Small intestine (tissue), 7 donors: ENCODE measurements around the gene ZMYND11. TPM values are rescaled to one million over a fixed set of nuclear protein-coding genes. Genes with fewer than 3 reads are reported as not detected.

Experiments used
- DNase-seq, 2 donors: peaks; one replicate each; pipeline versions ENCODE4 v3.0.0 to v3.0.0-alpha.2; 2013
- FAIRE-seq: peaks from 2 replicates; lab custom pipeline; 2012; peaks lifted over from hg19 to GRCh38; lab: Jason Lieb, UNC
- H3K27ac ChIP-seq, 3 donors: one replicate each; pipeline ENCODE4 v1.5.1; 2013; ENCODE audit warnings: low read length in 2 of 3, mild to moderate bottlenecking in 2 of 3, control low read depth in 1 of 3, inconsistent platforms in 1 of 3, low read depth in 1 of 3, moderate library complexity in 1 of 3
- H3K27me3 ChIP-seq, 3 donors: one replicate each; pipeline ENCODE4 v1.6.1; 2013; ENCODE audit warnings: low read length in 3 of 3, inconsistent platforms in 1 of 3; ENCODE audit not compliant: control insufficient read depth in 3 of 3, insufficient read depth in 3 of 3
- H3K36me3 ChIP-seq, 3 donors: one replicate each; pipeline ENCODE4 v1.6.1; 2013; ENCODE audit warnings: low read length in 3 of 3, inconsistent platforms in 1 of 3, low read depth in 1 of 3, mild to moderate bottlenecking in 1 of 3, moderate library complexity in 1 of 3; ENCODE audit not compliant: control insufficient read depth in 3 of 3, insufficient read depth in 2 of 3
- H3K4me1 ChIP-seq, 3 donors: one replicate each; pipeline ENCODE4 v1.6.1; 2013; ENCODE audit warnings: low read length in 2 of 3, inconsistent platforms in 1 of 3, low read depth in 1 of 3, mild to moderate bottlenecking in 1 of 3, moderate library complexity in 1 of 3; ENCODE audit not compliant: control insufficient read depth in 3 of 3, insufficient read depth in 2 of 3
- H3K4me3 ChIP-seq, 3 donors: one replicate each; pipeline ENCODE4 v1.5.1; 2013; ENCODE audit warnings: low read length in 3 of 3, control low read depth in 1 of 3, inconsistent platforms in 1 of 3, low read depth in 1 of 3, mild to moderate bottlenecking in 1 of 3, moderate library complexity in 1 of 3
- H3K9me3 ChIP-seq, 2 donors: one replicate each; pipeline ENCODE4 v1.6.1; 2013; ENCODE audit warnings: low read depth in 1 of 2, low read length in 1 of 2; ENCODE audit not compliant: control insufficient read depth in 2 of 2, insufficient read depth in 1 of 2
- WGBS, 3 donors: extraction: QIAGEN DNeasy Blood & Tissue Kit; methylation state at CpG; one replicate each; pipeline ENCODE4 v1.1.7; 2013; 5-methylcytosine and 5-hydroxymethylcytosine counted together
- polyA plus RNA-seq, 4 donors: library from polyadenylated mRNA; stranded (reverse) in 3 of 4; unstranded in 1 of 4; fragments of 200-250 nt in 3 of 4; fragments of 120-200 nt in 1 of 4; gene quantifications; one replicate each; pipeline versions ENCODE4 v1.2.1 to v1.2.3, GENCODE V29; 2013
- donor health status: healthy with polysubstance abuse.
- donor health status: control.
- donor health status: control.
- donor health status: Bipolar disorder and iron deficiency.
- donor health status: healthy.

ZMYND11 gene
- polyA plus RNA-seq, 4 donors, result 21.7 to 57.6 (median 27.0) TPM

DNA sequence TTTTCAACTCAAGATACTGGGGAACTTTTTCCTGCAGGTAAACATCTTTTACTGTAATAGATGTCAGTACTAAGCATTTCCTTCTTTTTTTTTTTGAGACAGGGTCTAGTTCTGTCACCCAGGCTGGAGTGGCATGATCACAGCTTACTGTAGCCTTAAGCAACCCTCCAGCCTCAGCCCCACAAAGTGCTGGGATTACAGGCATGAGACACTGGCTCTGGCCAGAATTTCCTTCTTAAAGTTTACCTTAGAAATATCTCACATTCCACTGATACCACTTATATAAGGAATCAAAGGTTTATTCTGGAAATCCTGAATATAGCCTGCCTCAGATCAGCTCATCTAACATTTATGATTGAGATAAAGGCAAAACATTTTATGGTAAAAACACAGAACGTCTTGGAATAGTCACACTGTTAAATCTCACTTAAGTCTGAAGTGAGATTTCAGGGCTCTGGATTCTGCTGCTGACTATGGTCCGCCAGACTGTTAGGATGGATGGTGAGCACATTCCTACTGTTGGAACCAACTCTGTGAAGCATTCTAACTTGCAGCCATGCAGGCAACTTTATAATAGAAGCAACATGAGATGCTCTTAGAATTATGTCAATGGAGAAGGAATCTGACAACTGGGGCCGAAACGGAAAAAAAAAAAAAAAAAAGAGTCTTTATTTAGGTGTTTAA is 151.9 kb downstream of the ZMYND11 start:
- 82 to 86% (median 85%) methylated on average over 4 of the region's 4 CpGs for WGBS, 3 donors

GRCh38 chr10:287814-288213 is 152.6 kb downstream of the ZMYND11 start:
- WGBS, 3 donors, result 96 to 98% (median 97%) methylated on average over 4 of the region's 4 CpGs
- peaks cover 0 to 71% (median 2%) of the 10 kb centered on the region in 3 donors for H3K36me3 ChIP-seq

More for the DNA sequence above, 151.9 kb downstream of the ZMYND11 start:
- no peak for DNase-seq
- Histone ChIP-seq H3K36me3 (peaks cover 2 to 73% (median 5%) of the 10 kb centered on the region in 3 donors), H3K4me1 (no peaks in the 10 kb centered on the region), H3K9me3 (peaks cover 0 to 4% of the 10 kb centered on the region in 2 donors), H3K27me3 (no peaks in the 10 kb centered on the region), H3K4me3 (no peak overlapping the region), H3K27ac (no peak overlapping the region)
- FAIRE-seq, result no peak

DNA sequence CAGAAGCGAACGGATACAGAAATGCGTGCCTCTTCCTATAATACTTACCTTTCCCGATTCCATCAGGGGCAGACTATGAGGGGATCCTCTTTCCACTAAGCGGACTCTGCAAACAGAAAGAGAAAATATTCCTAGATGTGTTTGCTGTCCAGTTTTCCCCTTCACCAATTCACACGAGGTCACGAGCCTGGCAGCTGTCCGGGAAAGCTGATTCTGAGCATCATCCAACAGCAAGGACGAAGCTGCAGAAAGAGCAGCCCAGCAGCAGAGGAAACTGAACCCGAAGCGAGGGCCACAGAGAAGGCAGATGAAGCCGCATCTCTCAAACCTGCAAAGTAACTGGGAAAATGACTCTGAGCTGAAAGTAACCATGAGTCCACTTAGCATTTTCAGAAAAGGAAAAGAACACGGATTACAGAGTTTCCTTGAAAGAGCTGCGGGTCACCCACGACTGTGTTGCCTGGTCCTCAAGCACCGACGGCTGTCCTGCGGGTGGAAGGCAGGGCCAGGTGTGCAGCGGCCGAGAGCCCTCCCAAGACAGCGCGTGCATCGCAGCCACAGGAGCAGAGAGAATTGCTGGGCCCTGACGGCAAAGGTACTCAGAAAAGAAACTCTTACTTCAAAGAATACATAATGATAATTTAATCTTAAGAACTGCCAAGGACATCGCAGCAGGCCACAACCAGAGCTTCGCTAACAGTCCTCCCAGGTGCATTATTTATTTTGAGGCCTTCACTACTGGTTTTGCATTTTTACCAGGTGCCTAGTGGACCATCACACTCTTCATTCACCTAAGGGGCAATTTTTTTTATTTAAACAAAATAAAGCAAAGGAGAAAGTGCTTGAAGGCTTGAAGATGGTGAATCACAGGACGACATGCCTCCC is 153.3 kb downstream of the ZMYND11 start:
- DNase-seq (no peak), FAIRE-seq (no peak)
- Histone ChIP-seq H3K4me3 (no peak overlapping the region), H3K4me1 (no peaks in the 10 kb centered on the region), H3K27ac (no peak overlapping the region), H3K27me3 (no peaks in the 10 kb centered on the region), H3K36me3 (peaks cover 0 to 67% (median 2%) of the 10 kb centered on the region in 3 donors), H3K9me3 (peaks cover 0 to 4% of the 10 kb centered on the region in 2 donors)
- 90 to 94% (median 91%) methylated on average over 27 of the region's 27 CpGs for WGBS, 3 donors

More at GRCh38 chr10:287814-288213, 152.6 kb downstream of the ZMYND11 start:
- Histone ChIP-seq H3K27me3 (no peaks in the 10 kb centered on the region), H3K4me3 (no peak overlapping the region), H3K9me3 (peaks cover 0 to 4% of the 10 kb centered on the region in 2 donors), H3K4me1 (no peaks in the 10 kb centered on the region), H3K27ac (no peak overlapping the region)
- FAIRE-seq (no peak), DNase-seq (no peak)

GRCh38 chr10:289581-289980 is 154.3 kb downstream of the ZMYND11 start:
- WGBS, 3 donors, result 92 to 93% (median 93%) methylated on average over 9 of the region's 9 CpGs
- no peak for FAIRE-seq
- H3K36me3 ChIP-seq, result peaks cover 0 to 64% (median 0%) of the 10 kb centered on the region in 3 donors
- H3K4me1 ChIP-seq, result no peaks in the 10 kb centered on the region
- no peak overlapping the region for H3K4me3 ChIP-seq
- H3K27ac ChIP-seq, result no peak overlapping the region
- H3K9me3 ChIP-seq, result peaks cover 0 to 4% of the 10 kb centered on the region in 2 donors
- H3K27me3 ChIP-seq, result no peaks in the 10 kb centered on the region
- DNase-seq, result no peak

GRCh38 chr10:290026-290725 is 154.9 kb downstream of the ZMYND11 start:
- 91 to 94% (median 93%) methylated on average over 16 to 17 of the region's 17 CpGs for WGBS, 3 donors
- FAIRE-seq, result no peak
- no peaks in the 10 kb centered on the region for H3K27me3 ChIP-seq
- H3K27ac ChIP-seq, result no peak overlapping the region
- no peaks in the 10 kb centered on the region for H3K4me1 ChIP-seq
- H3K9me3 ChIP-seq, result peaks cover 0 to 4% of the 10 kb centered on the region in 2 donors
- peaks cover 0 to 59% (median 0%) of the 10 kb centered on the region in 3 donors for H3K36me3 ChIP-seq
- H3K4me3 ChIP-seq, result no peak overlapping the region
- DNase-seq, result no peak

- Histone ChIP-seq H3K27ac (no peak overlapping the region), H3K9me3 (no peaks in the 10 kb centered on the region), H3K36me3 (peaks cover 0 to 47% (median 0%) of the 10 kb centered on the region in 3 donors), H3K4me3 (no peak overlapping the region), H3K27me3 (no peaks in the 10 kb centered on the region), H3K4me1 (no peaks in the 10 kb centered on the region)
- 79 to 90% (median 89%) methylated on average over 4 of the region's 4 CpGs for WGBS, 3 donors
- FAIRE-seq, result no peak
- DNase-seq, result no peak
These were observed 158.4 kb downstream of the ZMYND11 start for GRCh38 chr10:293636-294035.

DNA sequence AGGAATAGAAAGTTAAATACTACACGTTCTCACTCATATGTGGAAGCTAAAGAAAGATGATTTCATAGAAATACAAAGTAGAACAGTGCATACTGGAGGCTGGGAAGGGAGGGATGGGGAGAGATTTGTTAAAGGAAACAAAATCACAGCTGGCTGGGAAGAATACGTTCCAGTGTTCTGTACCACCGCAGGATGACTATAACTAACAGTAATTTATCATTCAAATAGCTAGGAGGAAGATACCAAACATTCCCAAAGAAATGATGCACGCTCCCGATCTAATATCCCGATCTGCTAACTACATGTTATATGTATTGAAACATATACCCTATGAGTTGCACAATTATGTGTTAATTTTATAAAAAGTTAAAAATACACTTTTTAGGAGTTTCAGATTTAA is 162.3 kb downstream of the ZMYND11 start:
- no peak for FAIRE-seq
- Histone ChIP-seq H3K4me3 (no peak overlapping the region), H3K27ac (peak overlapping the region in 1 of 3 donors; percentile 17), H3K36me3 (peaks cover 0 to 31% (median 0%) of the 10 kb centered on the region in 3 donors), H3K4me1 (no peaks in the 10 kb centered on the region), H3K9me3 (no peaks in the 10 kb centered on the region), H3K27me3 (no peaks in the 10 kb centered on the region)
- DNase-seq, result no peak
- 53 to 91% (median 75%) methylated on average over 6 of the region's 6 CpGs for WGBS, 3 donors

DNA sequence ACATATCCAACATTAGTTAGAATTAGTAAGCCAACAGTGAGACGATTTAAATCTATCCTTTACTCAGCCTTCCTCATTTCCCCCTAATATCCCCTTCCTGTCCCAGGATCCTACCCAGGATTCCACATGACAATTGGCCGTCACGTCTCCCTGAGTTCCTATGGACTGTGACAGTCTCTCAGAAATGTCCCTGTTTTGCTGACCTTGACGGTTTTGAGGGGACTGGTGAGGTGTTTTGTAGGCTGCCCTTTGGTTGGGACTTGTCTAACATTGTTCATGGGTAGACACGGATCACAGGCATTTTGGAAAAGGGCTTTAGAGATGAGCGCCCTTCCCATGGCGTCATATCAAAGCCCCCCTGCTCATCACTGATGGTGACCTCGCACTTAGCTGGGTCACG is 162.8 kb downstream of the ZMYND11 start:
- no peaks in the 10 kb centered on the region for H3K9me3 ChIP-seq
- H3K4me1 ChIP-seq, result no peaks in the 10 kb centered on the region
- peaks cover 0 to 34% (median 0%) of the 10 kb centered on the region in 3 donors for H3K36me3 ChIP-seq
- DNase-seq (no peak), FAIRE-seq (no peak)
- H3K27ac ChIP-seq, result peak overlapping the region in 1 of 3 donors; percentile 17
- no peak overlapping the region for H3K4me3 ChIP-seq
- no peaks in the 10 kb centered on the region for H3K27me3 ChIP-seq
- WGBS, 3 donors, result 85 to 92% (median 91%) methylated on average over 9 of the region's 9 CpGs
